GM23338 (cell line): ENCODE measurements around the gene COL5A2. TPM values are rescaled to one million over a fixed set of nuclear protein-coding genes. Genes with fewer than 3 reads are reported as not detected.

ENCODE experiments used
- ATAC-seq: fragments of 200-7000 bp; cut with Tn5 transposase; 3 replicates; pipeline ENCODE4 v1.9.1; 2020
- DNase-seq: peaks from one replicate; pipeline ENCODE4 v3.0.0-alpha.2; 2015; ENCODE audit warnings: low spot score
- H2AFZ ChIP-seq: fragments of 200-600 bp; sonication (generic); 2 replicates; pipeline ENCODE4 v1.8.0; 2016; ENCODE audit warnings: antibody characterized with exemption, mild to moderate bottlenecking, moderate library complexity
- H3F3A ChIP-seq: fragments of 200-600 bp; sonication (generic); replicated peaks from 2 replicates; pipeline ENCODE4 v1.8.0; 2017; ENCODE audit warnings: antibody characterized with exemption, mixed run types, low read depth
- H3K27ac ChIP-seq: fragments of 200-600 bp; sonication (generic); 2 replicates; pipeline ENCODE4 v1.6.1; 2016; ENCODE audit warnings: low read depth
- H3K27me3 ChIP-seq: fragments of 200-600 bp; sonication (generic); 2 replicates; pipeline ENCODE4 v1.8.0; 2016; ENCODE audit warnings: mild to moderate bottlenecking, mixed run types, moderate library complexity; ENCODE audit not compliant: insufficient read depth
- H3K36me3 ChIP-seq: fragments of 200-600 bp; sonication (generic); 2 replicates; pipeline ENCODE4 v1.8.0; 2016; ENCODE audit warnings: mild to moderate bottlenecking; ENCODE audit not compliant: insufficient read depth
- H3K4me1 ChIP-seq: fragments of 200-600 bp; sonication (generic); 2 replicates; pipeline ENCODE4 v1.8.0; 2016; ENCODE audit warnings: mild to moderate bottlenecking, moderate library complexity; ENCODE audit not compliant: insufficient read depth
- H3K4me2 ChIP-seq: fragments of 200-600 bp; sonication (generic); 2 replicates; pipeline ENCODE4 v1.7.1; 2017; ENCODE audit warnings: mixed run types
- H3K4me3 ChIP-seq: fragments of 200-600 bp; sonication (generic); 2 replicates; pipeline ENCODE4 v1.6.1; 2016; ENCODE audit warnings: mixed run types
- H3K79me2 ChIP-seq: fragments of 200-600 bp; sonication (generic); replicated peaks from 2 replicates; pipeline ENCODE4 v1.8.0; 2017; ENCODE audit warnings: mild to moderate bottlenecking; ENCODE audit not compliant: insufficient read depth
- H3K9me2 ChIP-seq: fragments of 200-600 bp; sonication (generic); 2 replicates; pipeline ENCODE4 v1.8.0; 2017; ENCODE audit not compliant: insufficient read depth
- H4K20me1 ChIP-seq: fragments of 200-600 bp; sonication (generic); replicated peaks from 2 replicates; pipeline ENCODE4 v1.8.0; 2017; ENCODE audit warnings: mild to moderate bottlenecking; ENCODE audit not compliant: insufficient read depth
- H3K27ac Mint-ChIP-seq: 2 replicates; pipeline ENCODE4 v1.8.0; 2020; ENCODE audit warnings: inconsistent platforms, mild to moderate bottlenecking, moderate library complexity, mixed read lengths
- H3K27me3 Mint-ChIP-seq: 3 replicates; pipeline ENCODE4 v1.8.0; 2022; ENCODE audit warnings: low read depth, mild to moderate bottlenecking, moderate library complexity, mixed read lengths, inconsistent platforms; ENCODE audit not compliant: insufficient read depth, poor library complexity
- H3K36me3 Mint-ChIP-seq: 3 replicates; pipeline ENCODE4 v1.8.0; 2021; ENCODE audit warnings: low read depth, mild to moderate bottlenecking, inconsistent platforms, moderate library complexity, mixed read lengths
- H3K4me1 Mint-ChIP-seq: 3 replicates; pipeline ENCODE4 v1.8.0; 2020; ENCODE audit warnings: mild to moderate bottlenecking, inconsistent platforms, mixed read lengths
- H3K4me3 Mint-ChIP-seq: 3 replicates; pipeline ENCODE4 v1.8.0; 2021; ENCODE audit warnings: moderate library complexity, mild to moderate bottlenecking, inconsistent platforms, mixed read lengths
- H3K9me3 Mint-ChIP-seq: 3 replicates; pipeline ENCODE4 v1.8.0; 2020; ENCODE audit warnings: moderate library complexity, mild to moderate bottlenecking, inconsistent platforms, mixed read lengths
- CREB1 ChIP-seq: fragments of 250-450 bp; sonication (Bioruptor Pico); IDR thresholded peaks from 2 replicates; pipeline ENCODE4 v1.5.0; 2020; ENCODE audit warnings: low read depth, mild to moderate bottlenecking, moderate library complexity
- CTCF ChIP-seq, 2 experiments: fragments of 200-600 bp in 1 of 2; sonication (generic) in 1 of 2; conservative IDR thresholded peaks; 2 replicates each; pipeline versions ENCODE4 v1.5.1 to v1.6.1; 2016 to 2017; ENCODE audit warnings: antibody characterized with exemption in 2 of 2, low read depth in 2 of 2, mild to moderate bottlenecking in 2 of 2, moderate library complexity in 1 of 2
- ETS1 ChIP-seq: IDR thresholded peaks from 2 replicates; pipeline ENCODE4 v1.6.1; 2016; ENCODE audit warnings: antibody characterized with exemption
- EZH2 ChIP-seq: fragments of 200-600 bp; sonication (generic); IDR thresholded peaks from one replicate; pipeline ENCODE4 v1.8.0; 2017; ENCODE audit warnings: antibody characterized with exemption, mild to moderate bottlenecking, low read depth; ENCODE audit not compliant: unreplicated experiment
- EZH2phosphoT487 ChIP-seq: fragments of 200-600 bp; sonication (generic); IDR thresholded peaks from one replicate; pipeline ENCODE4 v1.8.1; 2018; ENCODE audit warnings: antibody characterized with exemption; ENCODE audit not compliant: unreplicated experiment
- JUNB ChIP-seq: IDR thresholded peaks from one replicate; pipeline ENCODE4 v1.6.1; 2016; ENCODE audit warnings: antibody characterized with exemption; ENCODE audit not compliant: unreplicated experiment
- NANOG ChIP-seq: IDR thresholded peaks from 2 replicates; pipeline ENCODE4 v1.6.1; 2016; ENCODE audit warnings: antibody characterized with exemption, borderline replicate concordance
- POLR2AphosphoS5 ChIP-seq: IDR thresholded peaks from 2 replicates; pipeline ENCODE4 v1.6.1; 2016; ENCODE audit warnings: antibody characterized with exemption, low read depth
- REST ChIP-seq: IDR thresholded peaks from one replicate; pipeline ENCODE4 v1.6.1; 2018; ENCODE audit warnings: antibody characterized with exemption; ENCODE audit not compliant: unreplicated experiment
- STAT1 ChIP-seq: IDR thresholded peaks from one replicate; pipeline ENCODE4 v1.6.1; 2016; ENCODE audit warnings: antibody characterized with exemption; ENCODE audit not compliant: unreplicated experiment
- ZNF114 ChIP-seq: fragments of 250-450 bp; sonication (Bioruptor Pico); IDR thresholded peaks from 2 replicates; pipeline ENCODE4 v1.5.0; 2020; ENCODE audit warnings: mild to moderate bottlenecking, moderate library complexity
- ZNF331 ChIP-seq: fragments of 250-450 bp; sonication (Bioruptor Pico); IDR thresholded peaks from 2 replicates; pipeline ENCODE4 v1.5.0; 2020; ENCODE audit warnings: low read depth, mild to moderate bottlenecking, moderate library complexity
- ZNF462 ChIP-seq: fragments of 250-450 bp; sonication (Bioruptor Pico); IDR thresholded peaks from 2 replicates; pipeline ENCODE4 v1.5.0; 2020; ENCODE audit warnings: mild to moderate bottlenecking, moderate library complexity
- polyA plus RNA-seq: library from polyadenylated mRNA; unstranded; fragments of >200 nt; fragmentation: Nextera tagmentation; extraction: Ambion mirVana; gene quantifications from 2 replicates; pipeline ENCODE4 v1.2.1, GENCODE V29; 2016
- total RNA-seq: library from RNA; depleted of rRNA; stranded (reverse); fragments of >200 nt; shearing (Covaris generic); gene quantifications from 2 replicates; pipeline ENCODE4 v1.2.3, GENCODE V29; 2014

COL5A2 gene
- total and polyA plus RNA-seq, 2 experiments from 2014 or later = 6.7 to 19.7 TPM

- no peak overlapping the region for H3K4me3 ChIP-seq
- no peak overlapping the region for H3K27ac ChIP-seq
- no peak overlapping the region for H3K4me2 ChIP-seq
- H3K79me2 ChIP-seq = no peaks in the 10 kb centered on the region
- Mint-ChIP-seq H3K36me3 (no peaks in the 10 kb centered on the region; the same call in 2 of the 3 replicates), H3K27ac (no peak overlapping the region), H3K9me3 (no peaks in the 10 kb centered on the region), H3K4me3 (no peak overlapping the region), H3K4me1 (no peaks in the 10 kb centered on the region), H3K27me3 (no peaks in the 10 kb centered on the region)
- ATAC-seq (no peak), DNase-seq (no peak)
- H3K9me2 ChIP-seq = no peaks in the 10 kb centered on the region
- no peaks in the 10 kb centered on the region for H3K27me3 ChIP-seq
- H3F3A ChIP-seq = no peaks in the 10 kb centered on the region
- H4K20me1 ChIP-seq = no peaks in the 10 kb centered on the region
- H2AFZ ChIP-seq = no peak overlapping the region
- no peaks in the 10 kb centered on the region for H3K4me1 ChIP-seq
- no peak for TF ChIP-seq EZH2phosphoT487
- no peak for TF ChIP-seq ZNF331 (CRISPR knock-in tag)
- no peak for TF ChIP-seq STAT1
- no peak for TF ChIP-seq ETS1
- no peak for TF ChIP-seq JUNB
- TF ChIP-seq ZNF462 = no peak
- TF ChIP-seq REST = no peak
- TF ChIP-seq POLR2AphosphoS5 = no peak
- no peak for TF ChIP-seq CTCF (conservative IDR thresholded peaks at IDR 0.05; ENCODE audit: low read depth in 2 of 2)
- TF ChIP-seq EZH2 = no peak
- TF ChIP-seq NANOG = no peak
- TF ChIP-seq CREB1 (CRISPR knock-in tag) = no peak
- TF ChIP-seq ZNF114 (CRISPR knock-in tag) = no peak
- H3K36me3 ChIP-seq = no peaks in the 10 kb centered on the region
Observed at GRCh38 chr2:189037518-189037917, 142.0 kb downstream of the COL5A2 start.
